ENCODE data around the gene STYXL1.
"Not testable (repeated sequence)": the region's sequence is repeated elsewhere in the genome, so short reads cannot be mapped to it uniquely, and the experiment has no call there.

The STYXL1 gene

DNA sequence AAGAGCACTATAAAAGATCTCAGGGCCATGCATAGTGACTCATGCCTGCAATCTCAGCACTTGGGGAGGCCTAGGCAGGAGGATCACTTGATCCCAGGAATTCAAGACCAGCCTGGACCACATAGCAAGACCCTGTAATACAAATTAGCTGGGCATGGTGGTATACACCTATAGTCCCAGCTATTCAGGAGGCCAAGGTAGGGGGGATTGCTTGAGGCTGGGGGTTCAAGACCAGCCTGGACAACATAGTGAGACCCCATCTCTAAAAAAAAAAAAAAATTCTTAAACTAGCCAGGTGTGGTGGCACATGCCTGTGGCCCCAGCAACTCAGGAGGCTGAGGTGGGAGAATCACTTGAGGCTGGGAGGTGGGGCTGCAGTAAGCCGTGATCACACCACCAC, 15.8 kb downstream of the STYXL1 start:
- no peak overlapping the region for H2AFZ ChIP-seq (ENCODE audit: low read depth)

DNA sequence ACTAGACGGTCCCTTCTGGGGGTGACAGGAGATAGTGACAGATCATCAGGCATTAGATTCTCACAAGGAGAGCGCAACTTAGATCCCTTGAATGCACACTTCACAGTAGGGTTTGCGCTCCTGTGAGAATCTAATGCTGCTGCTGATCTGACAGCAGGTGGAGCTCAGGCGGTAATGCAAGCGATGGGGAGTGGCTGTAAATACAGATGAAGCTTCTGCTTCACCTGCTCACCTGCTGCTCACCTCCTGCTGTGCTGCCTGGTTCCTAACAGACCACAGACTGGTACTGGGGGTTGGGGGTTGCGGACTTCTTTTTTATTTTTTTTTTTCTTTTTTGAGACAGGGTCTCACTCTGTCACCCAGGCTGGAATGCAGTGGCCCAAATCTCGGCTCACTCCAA, 18.1 kb downstream of the STYXL1 start:
- H3K27me3 ChIP-seq (ENCODE audit: insufficient read depth, low read depth); H3K4me2 ChIP-seq; H3K4me1 ChIP-seq (ENCODE audit: low read depth, poor library complexity, severe bottlenecking); H4K20me1 ChIP-seq (ENCODE audit: insufficient read depth); H3K27ac ChIP-seq; H3K9ac ChIP-seq; H3K36me3 ChIP-seq (ENCODE audit: insufficient read depth); H2AFZ ChIP-seq (ENCODE audit: low read depth); H3K79me2 ChIP-seq (ENCODE audit: insufficient read depth, low read depth); H3K4me3 ChIP-seq (IDR thresholded peaks at IDR 0.05; ENCODE audit: insufficient read depth, low read depth, low read length): not testable (repeated sequence)

More for the DNA sequence above, 15.8 kb downstream of the STYXL1 start:
- H4K20me1 ChIP-seq (ENCODE audit: insufficient read depth): no peaks in the 10 kb centered on the region
- TF ChIP-seq, protein P1, sequence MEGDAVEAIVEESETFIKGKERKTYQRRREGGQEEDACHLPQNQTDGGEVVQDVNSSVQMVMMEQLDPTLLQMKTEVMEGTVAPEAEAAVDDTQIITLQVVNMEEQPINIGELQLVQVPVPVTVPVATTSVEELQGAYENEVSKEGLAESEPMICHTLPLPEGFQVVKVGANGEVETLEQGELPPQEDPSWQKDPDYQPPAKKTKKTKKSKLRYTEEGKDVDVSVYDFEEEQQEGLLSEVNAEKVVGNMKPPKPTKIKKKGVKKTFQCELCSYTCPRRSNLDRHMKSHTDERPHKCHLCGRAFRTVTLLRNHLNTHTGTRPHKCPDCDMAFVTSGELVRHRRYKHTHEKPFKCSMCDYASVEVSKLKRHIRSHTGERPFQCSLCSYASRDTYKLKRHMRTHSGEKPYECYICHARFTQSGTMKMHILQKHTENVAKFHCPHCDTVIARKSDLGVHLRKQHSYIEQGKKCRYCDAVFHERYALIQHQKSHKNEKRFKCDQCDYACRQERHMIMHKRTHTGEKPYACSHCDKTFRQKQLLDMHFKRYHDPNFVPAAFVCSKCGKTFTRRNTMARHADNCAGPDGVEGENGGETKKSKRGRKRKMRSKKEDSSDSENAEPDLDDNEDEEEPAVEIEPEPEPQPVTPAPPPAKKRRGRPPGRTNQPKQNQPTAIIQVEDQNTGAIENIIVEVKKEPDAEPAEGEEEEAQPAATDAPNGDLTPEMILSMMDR (conservative IDR thresholded peaks at IDR 0.05; ENCODE audit: low read depth, low read length): no peak
- no peak overlapping the region for H3K4me2 ChIP-seq
- no peaks in the 10 kb centered on the region for H3K79me2 ChIP-seq (ENCODE audit: insufficient read depth, low read depth)
- H3K36me3 ChIP-seq (ENCODE audit: insufficient read depth): no peaks in the 10 kb centered on the region
- H3K27ac ChIP-seq: no peak overlapping the region
- H3K4me3 ChIP-seq (IDR thresholded peaks at IDR 0.05; ENCODE audit: insufficient read depth, low read depth, low read length): no peak overlapping the region
- H3K9ac ChIP-seq: no peak overlapping the region
- H3K4me1 ChIP-seq (ENCODE audit: low read depth, poor library complexity, severe bottlenecking): no peaks in the 10 kb centered on the region
- H3K27me3 ChIP-seq (ENCODE audit: insufficient read depth, low read depth): no peaks in the 10 kb centered on the region

DNA sequence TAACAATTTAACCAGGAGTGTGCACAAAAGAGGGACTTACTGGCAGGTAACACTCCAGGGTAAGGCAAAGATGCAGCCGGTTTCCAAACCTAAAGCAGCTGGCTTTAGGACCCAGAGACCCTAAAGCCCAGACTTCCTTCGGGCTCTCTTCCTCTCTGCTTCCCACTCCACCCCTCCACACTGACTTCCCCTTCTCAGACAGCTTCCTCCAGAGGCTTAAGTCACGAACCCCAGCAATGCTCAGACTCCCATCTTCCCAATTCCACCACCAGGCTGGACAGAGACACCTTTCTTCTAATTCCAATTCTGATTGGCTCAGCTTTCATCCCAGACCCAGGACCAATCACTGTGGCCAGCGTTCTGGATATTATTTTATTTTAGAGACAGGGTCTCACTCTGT, 24.8 kb downstream of the STYXL1 start:
- Histone ChIP-seq H3K4me2 (no peak overlapping the region), H4K20me1 (ENCODE audit: insufficient read depth) (no peaks in the 10 kb centered on the region), H3K9ac (no peak overlapping the region), H3K27me3 (ENCODE audit: insufficient read depth, low read depth) (no peaks in the 10 kb centered on the region), H3K79me2 (ENCODE audit: insufficient read depth, low read depth) (no peaks in the 10 kb centered on the region), H3K4me3 (IDR thresholded peaks at IDR 0.05; ENCODE audit: insufficient read depth, low read depth, low read length) (no peak overlapping the region), H3K36me3 (ENCODE audit: insufficient read depth) (no peaks in the 10 kb centered on the region), H2AFZ (ENCODE audit: low read depth) (no peak overlapping the region), H3K4me1 (ENCODE audit: low read depth, poor library complexity, severe bottlenecking) (peaks cover 21% of the 10 kb centered on the region), H3K27ac (no peak overlapping the region)
- TF ChIP-seq, protein P1 (conservative IDR thresholded peaks at IDR 0.05; ENCODE audit: low read depth, low read length): no peak

DNA sequence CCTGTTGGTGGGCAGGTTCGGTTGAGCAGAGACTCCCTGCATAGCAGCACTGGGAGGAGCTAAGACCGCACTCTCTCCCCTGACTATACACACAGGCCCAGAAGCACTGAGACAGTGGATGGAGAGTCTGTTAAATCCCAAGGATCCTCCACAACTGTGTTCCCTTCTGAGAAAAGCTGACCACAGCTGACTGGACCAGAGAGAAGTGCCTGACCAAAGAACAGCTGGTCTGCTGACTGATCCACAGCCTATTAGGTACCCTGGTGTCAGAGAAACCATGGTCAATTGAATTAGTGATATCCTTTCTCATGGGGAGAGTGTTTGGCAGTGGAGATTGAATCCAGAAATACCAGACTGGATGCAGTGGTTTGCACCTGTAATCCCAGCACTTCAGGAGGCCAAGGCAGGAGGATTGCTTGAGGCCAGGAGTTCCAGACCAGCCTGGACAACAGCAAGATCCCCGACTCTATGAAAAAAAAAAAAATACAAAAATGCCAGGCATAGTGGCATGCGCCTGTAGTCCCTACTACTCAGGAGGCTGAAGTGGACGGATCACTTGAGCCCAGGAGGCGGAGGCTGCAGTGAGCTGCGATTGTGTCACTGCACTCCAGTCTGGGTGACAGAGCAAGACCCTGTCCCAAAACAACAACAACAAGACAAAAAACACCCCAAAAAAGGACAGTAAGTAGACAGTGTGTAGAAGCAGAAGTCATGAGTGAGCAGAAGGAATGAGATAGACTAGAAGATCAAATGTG, 25.6 kb downstream of the STYXL1 start:
- Histone ChIP-seq H3K4me2 (no peak overlapping the region), H3K4me3 (IDR thresholded peaks at IDR 0.05; ENCODE audit: insufficient read depth, low read depth, low read length) (no peak overlapping the region)

More for the DNA sequence above, 25.6 kb downstream of the STYXL1 start:
- Histone ChIP-seq H3K9ac (no peak overlapping the region), H3K27me3 (ENCODE audit: insufficient read depth, low read depth) (no peaks in the 10 kb centered on the region), H3K79me2 (ENCODE audit: insufficient read depth, low read depth) (no peaks in the 10 kb centered on the region), H3K27ac (no peak overlapping the region), H4K20me1 (ENCODE audit: insufficient read depth) (no peaks in the 10 kb centered on the region), H3K4me1 (ENCODE audit: low read depth, poor library complexity, severe bottlenecking) (peaks cover 21% of the 10 kb centered on the region), H2AFZ (ENCODE audit: low read depth) (no peak overlapping the region), H3K36me3 (ENCODE audit: insufficient read depth) (no peaks in the 10 kb centered on the region)
- TF ChIP-seq, protein P1 (conservative IDR thresholded peaks at IDR 0.05; ENCODE audit: low read depth, low read length): no peak

All from KMS-11 (cell line).